NCI-H2227 (cell line): ENCODE measurements around the gene RPS26.
"Not testable (repeated sequence)": the region's sequence is repeated elsewhere in the genome, so short reads cannot be mapped to it uniquely, and the experiment has no call there.

ENCODE experiments used
- DNase-seq: peaks from one replicate; lab custom pipeline; 2025; ENCODE audit not compliant: unreplicated experiment; lab: John Stamatoyannopoulos, UW

Gene RPS26

GRCh38 chr12:56077966-56078365, 36.2 kb downstream of the RPS26 start:
- DNase-seq: not testable (repeated sequence)

GRCh38 chr12:56078427-56078826, 36.7 kb downstream of the RPS26 start:
- DNase-seq: no peak

- DNase-seq: peak; percentile 70
These were observed 37.4 kb downstream of the RPS26 start for GRCh38 chr12:56078931-56079722.

DNA sequence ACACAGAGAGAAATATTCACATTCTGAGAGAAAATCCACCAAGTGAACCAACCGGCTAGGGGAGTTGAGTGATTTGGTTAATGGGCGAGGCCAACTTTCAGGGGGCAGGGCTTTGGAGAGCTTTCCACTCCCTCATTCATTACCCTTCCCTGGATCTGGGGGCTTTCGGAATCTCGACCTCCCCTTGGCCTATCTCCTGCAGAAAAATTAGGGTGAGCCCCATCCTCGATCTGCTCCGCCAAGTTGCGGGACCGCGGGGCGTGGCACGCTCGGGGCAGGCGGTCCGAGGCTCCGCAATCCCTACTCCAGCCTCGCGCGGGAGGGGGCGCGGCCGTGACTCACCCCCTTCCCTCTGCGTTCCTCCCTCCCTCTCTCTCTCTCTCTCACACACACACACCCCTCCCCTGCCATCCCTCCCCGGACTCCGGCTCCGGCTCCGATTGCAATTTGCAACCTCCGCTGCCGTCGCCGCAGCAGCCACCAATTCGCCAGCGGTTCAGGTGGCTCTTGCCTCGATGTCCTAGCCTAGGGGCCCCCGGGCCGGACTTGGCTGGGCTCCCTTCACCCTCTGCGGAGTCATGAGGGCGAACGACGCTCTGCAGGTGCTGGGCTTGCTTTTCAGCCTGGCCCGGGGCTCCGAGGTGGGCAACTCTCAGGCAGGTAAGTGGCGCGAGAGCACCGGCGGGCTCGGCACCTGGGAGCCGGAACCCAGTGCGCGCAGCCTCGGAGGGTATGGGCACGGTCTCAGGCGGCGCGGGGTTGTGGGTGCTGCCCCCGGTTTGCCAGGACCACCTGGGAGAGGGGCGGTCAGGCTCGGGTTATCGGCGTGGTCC, 38.2 kb downstream of the RPS26 start, which contains the start of gene ERBB3:
Gene ERBB3 (plus strand): TSS at position 443 of the 833 bp plus-strand sequence. CDS start 136 bp downstream, at position 579.
- DNase-seq: peak; percentile 67

DNA sequence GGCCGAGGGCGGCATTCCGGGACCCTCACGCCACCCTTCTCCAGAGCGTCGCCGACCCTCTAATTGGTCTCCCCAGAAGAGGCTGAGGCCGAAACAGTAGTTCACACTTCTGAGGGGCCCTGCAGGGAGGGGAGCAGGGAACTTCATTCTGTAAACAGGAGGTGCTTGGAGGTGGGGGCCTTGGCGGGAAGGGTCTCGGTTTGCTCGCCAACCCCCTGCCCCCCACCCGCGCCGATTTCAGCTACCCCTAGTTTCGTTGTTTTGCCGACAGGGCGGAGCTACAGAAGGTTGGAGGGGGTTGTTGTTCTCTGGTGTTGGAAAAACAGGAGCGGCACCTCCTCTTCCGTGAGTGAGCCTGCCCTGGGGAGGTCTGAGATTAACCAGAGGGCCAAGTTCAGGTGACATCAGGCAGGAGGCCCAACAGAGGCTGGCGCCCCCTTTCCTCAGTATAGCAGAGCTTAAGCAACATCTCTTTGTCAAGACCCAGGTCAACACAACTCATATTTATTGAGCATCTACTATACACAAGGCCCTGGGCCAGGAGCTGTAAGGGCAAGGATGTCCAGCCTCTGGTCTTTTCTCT, 38.9 kb downstream of the RPS26 start:
- DNase-seq: no peak

- no peak for DNase-seq
These were observed 40.0 kb downstream of the RPS26 start for GRCh38 chr12:56081393-56082347.

GRCh38 chr12:56082382-56082781, 40.7 kb downstream of the RPS26 start:
- DNase-seq: no peak

- DNase-seq: no peak
These were observed 41.2 kb downstream of the RPS26 start for GRCh38 chr12:56082967-56083366.

GRCh38 chr12:56084958-56085543, 43.3 kb downstream of the RPS26 start:
- no peak for DNase-seq

DNA sequence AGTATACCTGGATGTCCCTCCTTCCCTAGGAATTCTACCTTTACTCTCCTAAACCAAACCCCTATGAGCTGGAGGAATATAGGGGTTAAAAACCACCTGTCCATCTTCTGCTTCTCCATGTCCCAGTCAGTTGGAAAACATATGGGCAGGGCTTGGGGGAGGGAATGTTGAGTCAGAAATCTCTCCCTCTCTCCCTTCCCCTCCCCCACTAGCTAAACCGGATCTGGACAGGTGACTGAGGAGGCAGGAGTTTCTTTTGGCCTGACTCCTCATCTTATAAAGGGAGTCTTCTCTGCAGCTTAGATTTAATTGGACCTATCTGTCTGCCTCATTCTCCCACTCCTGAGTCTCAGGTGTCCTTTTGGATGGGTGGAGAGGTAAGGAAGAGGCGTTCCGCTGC, 44.4 kb downstream of the RPS26 start:
- no peak for DNase-seq

- DNase-seq: no peak
These were observed 44.9 kb downstream of the RPS26 start for GRCh38 chr12:56086608-56087007.

DNA sequence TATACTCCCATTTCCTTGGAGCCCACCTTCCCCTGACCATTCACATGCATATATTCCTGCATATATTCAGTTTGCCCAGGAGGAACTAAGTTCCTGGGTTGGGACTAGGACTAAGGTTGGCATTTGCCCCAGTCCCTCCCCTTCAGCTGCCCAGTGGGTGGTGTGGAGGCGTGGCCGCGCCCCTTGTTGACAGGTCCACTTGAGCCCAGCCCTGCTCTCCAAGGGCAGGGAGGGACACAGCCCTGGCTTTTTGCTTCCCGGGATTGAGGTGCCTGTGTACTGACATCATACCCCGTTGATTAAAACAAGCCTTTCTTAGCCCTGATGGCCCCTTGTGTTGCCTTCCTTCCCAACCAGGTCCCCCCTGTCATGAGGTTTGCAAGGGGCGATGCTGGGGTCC, 45.5 kb downstream of the RPS26 start:
- DNase-seq: no peak
